Neural crest cell (in vitro differentiated cells): ENCODE data around the gene PHC3. TPM values are rescaled to one million over a fixed set of nuclear protein-coding genes. Genes with fewer than 3 reads are reported as not detected.

ENCODE experiments used
- DNase-seq: peaks from one replicate; pipeline ENCODE4 v3.0.0; 2021; ENCODE audit warnings: low read depth, mixed read lengths, low spot score
- H3K27ac Mint-ChIP-seq: one replicate; pipeline ENCODE4 v1.8.0; 2021; ENCODE audit warnings: mild to moderate bottlenecking, mixed read lengths; ENCODE audit not compliant: unreplicated experiment
- H3K27me3 Mint-ChIP-seq: 2 replicates; pipeline ENCODE4 v1.8.0; 2021; ENCODE audit warnings: low read depth, mild to moderate bottlenecking, mixed read lengths
- H3K36me3 Mint-ChIP-seq: 2 replicates; pipeline ENCODE4 v1.8.0; 2021; ENCODE audit warnings: low read depth, mild to moderate bottlenecking, mixed read lengths
- H3K4me1 Mint-ChIP-seq: 2 replicates; pipeline ENCODE4 v1.8.0; 2021; ENCODE audit warnings: mixed read lengths
- H3K4me3 Mint-ChIP-seq: one replicate; pipeline ENCODE4 v1.8.0; 2021; ENCODE audit warnings: mild to moderate bottlenecking, mixed read lengths
- H3K9me3 Mint-ChIP-seq: 2 replicates; pipeline ENCODE4 v1.8.0; 2021; ENCODE audit warnings: mixed read lengths
- CTCF ChIP-seq: fragments of 200-600 bp; sonication (generic); conservative IDR thresholded peaks from 2 replicates; pipeline ENCODE4 v1.5.0; 2021; ENCODE audit warnings: antibody characterized with exemption, mild to moderate bottlenecking
- total RNA-seq: library from RNA; stranded (reverse); gene quantifications from 2 replicates; pipeline ENCODE4 v1.2.1, GENCODE V29; 2021

Gene PHC3
- total RNA-seq, 1 donor from 2014 or later: 35.2 TPM

- Mint-ChIP-seq H3K9me3 (no peaks in the 10 kb centered on the region), H3K27me3 (no peaks in the 10 kb centered on the region), H3K36me3 (peaks cover 2% of the 10 kb centered on the region), H3K4me1 (peaks cover 32% of the 10 kb centered on the region), H3K4me3 (peak overlapping the region; percentile 98), H3K27ac (peak overlapping the region; percentile 70)
- TF ChIP-seq CTCF: peak; percentile 36
- no peak for DNase-seq
These were observed 41.4 kb upstream of the PHC3 start for GRCh38 chr3:170222647-170223541.

GRCh38 chr3:170221924-170222646 lies 40.6 kb upstream of the PHC3 start, which contains the start of gene PRKCI:
TSS of gene PRKCI (plus strand) at chr3:170222424. CDS start at chr3:170222670, 246 bp downstream.
- Mint-ChIP-seq H3K27me3 (no peaks in the 10 kb centered on the region), H3K36me3 (peaks cover 2% of the 10 kb centered on the region), H3K9me3 (no peaks in the 10 kb centered on the region), H3K4me3 (peak within 1 kb of the TSS; percentile 98), H3K27ac (peak within 1 kb of the TSS; percentile 100), H3K4me1 (peaks cover 28% of the 10 kb centered on the region)
- no peak for TF ChIP-seq CTCF
- DNase-seq: peak; percentile 86

- no peak for DNase-seq
- H3K4me1 Mint-ChIP-seq: peaks cover 28% of the 10 kb centered on the region
- no peak for TF ChIP-seq CTCF
- no peak overlapping the region for H3K27ac Mint-ChIP-seq
- H3K27me3 Mint-ChIP-seq: no peaks in the 10 kb centered on the region
- H3K9me3 Mint-ChIP-seq: no peaks in the 10 kb centered on the region
- peak overlapping the region; percentile 75 for H3K4me3 Mint-ChIP-seq
- H3K36me3 Mint-ChIP-seq: peaks cover 2% of the 10 kb centered on the region
These were observed 39.3 kb upstream of the PHC3 start for GRCh38 chr3:170220871-170221270.

GRCh38 chr3:170219850-170220249 lies 38.3 kb upstream of the PHC3 start:
- Mint-ChIP-seq H3K27ac (no peak overlapping the region), H3K36me3 (peaks cover 2% of the 10 kb centered on the region), H3K4me1 (peaks cover 23% of the 10 kb centered on the region), H3K9me3 (no peaks in the 10 kb centered on the region), H3K27me3 (no peaks in the 10 kb centered on the region), H3K4me3 (peak overlapping the region; percentile 58)
- no peak for TF ChIP-seq CTCF
- DNase-seq: no peak

- Mint-ChIP-seq H3K9me3 (peaks cover 5% of the 10 kb centered on the region), H3K27ac (no peak overlapping the region), H3K4me1 (no peaks in the 10 kb centered on the region), H3K27me3 (no peaks in the 10 kb centered on the region), H3K36me3 (peaks cover 6% of the 10 kb centered on the region), H3K4me3 (no peak overlapping the region)
- no peak for DNase-seq
- no peak for TF ChIP-seq CTCF
These were observed 30.1 kb upstream of the PHC3 start for GRCh38 chr3:170211668-170212067.
